GM12878 (cell line): ENCODE measurements around the gene MFGE8. TPM values are rescaled to one million over a fixed set of nuclear protein-coding genes. Genes with fewer than 3 reads are reported as not detected.

Source experiments
- ATAC-seq: fragments of 200-7000 bp; cut with Tn5 transposase; 3 replicates; pipeline ENCODE4 v1.9.1; 2020; ENCODE audit warnings: mild to moderate bottlenecking, moderate library complexity
- BruUV-seq: library from RNA; stranded (reverse); fragments of 400-500 nt; replicated peaks from 2 replicates; lab custom pipeline; 2021; lab: Mats Ljungman, UMichigan
- CTCF ChIA-PET: fragments of 300-600 bp; sonication (Branson Sonifier 250); formaldehyde crosslinking; extraction: SDS; loops from one replicate; lab custom pipeline; 2021; ENCODE audit warnings: inconsistent platforms; lab: Yijun Ruan, JAX
- POLR2A ChIA-PET: fragments of 350-600 bp; formaldehyde crosslinking; extraction: SDS; loops from one replicate; lab custom pipeline; 2021; ENCODE audit warnings: inconsistent platforms; lab: Charles Lee
- RAD21 ChIA-PET: fragments of 300-600 bp; sonication (Branson Sonifier 250); formaldehyde crosslinking; loops from one replicate; lab custom pipeline; 2023; ENCODE audit warnings: antibody characterized with exemption; ENCODE audit not compliant: unreplicated experiment; lab: Charles Lee
- SMC1A ChIA-PET: fragments of 300-600 bp; sonication (Branson Sonifier 250); formaldehyde crosslinking; loops from one replicate; lab custom pipeline; 2023; ENCODE audit not compliant: unreplicated experiment, uncharacterized antibody; lab: Charles Lee
- DNase-seq: peaks from one replicate; pipeline ENCODE4 v3.0.0-alpha.2; 2011; ENCODE audit warnings: low read depth, low spot score
- FAIRE-seq: peaks from 3 replicates; lab custom pipeline; 2011; peaks lifted over from hg19 to GRCh38; lab: Jason Lieb, UNC
- H2AFZ ChIP-seq: 2 replicates; pipeline ENCODE4 v1.6.0; 2011; ENCODE audit warnings: low read depth, low read length, control low read depth; ENCODE audit not compliant: control insufficient read depth
- H3K27ac ChIP-seq: 2 replicates; pipeline ENCODE4 v1.5.1; 2011; ENCODE audit warnings: control low read depth; ENCODE audit not compliant: control insufficient read depth, insufficient read depth
- H3K27me3 ChIP-seq, 2 experiments: replicated peaks in 1 of 2; 2 replicates each; pipeline versions ENCODE4 v1.6.0 to v1.6.1; 2011; ENCODE audit warnings: low read length in 1 of 2; ENCODE audit not compliant: control insufficient read depth in 2 of 2, insufficient read depth in 2 of 2
- H3K36me3 ChIP-seq, 2 experiments: 2 replicates each; pipeline ENCODE4 v1.5.1; 2011; ENCODE audit warnings: low read length in 1 of 2; ENCODE audit not compliant: control insufficient read depth in 2 of 2, insufficient read depth in 2 of 2
- H3K4me1 ChIP-seq: 2 replicates; pipeline ENCODE4 v1.6.1; 2011; ENCODE audit warnings: mild to moderate bottlenecking, low read length, moderate library complexity, mixed read lengths; ENCODE audit not compliant: control insufficient read depth, insufficient read depth
- H3K4me2 ChIP-seq: 2 replicates; pipeline ENCODE4 v1.6.0; 2011; ENCODE audit warnings: control low read depth; ENCODE audit not compliant: control insufficient read depth, insufficient read depth
- H3K4me3 ChIP-seq: fragments of 200-600 bp; sonication (generic); 2 replicates; pipeline ENCODE4 v1.5.1; 2016
- H3K79me2 ChIP-seq: 2 replicates; pipeline ENCODE4 v1.6.0; 2011; ENCODE audit warnings: low read length; ENCODE audit not compliant: control insufficient read depth, insufficient read depth
- H3K9ac ChIP-seq: 2 replicates; pipeline ENCODE4 v1.8.0; 2011; ENCODE audit warnings: low read length, control low read depth, mixed read lengths; ENCODE audit not compliant: control insufficient read depth, insufficient read depth
- H3K9me3 ChIP-seq: replicated peaks from 3 replicates; pipeline ENCODE4 v1.5.1; 2011; ENCODE audit warnings: mild to moderate bottlenecking, low read length; ENCODE audit not compliant: control insufficient read depth, insufficient read depth
- H4K20me1 ChIP-seq: 2 replicates; pipeline ENCODE4 v1.6.0; 2011; ENCODE audit not compliant: control insufficient read depth, insufficient read depth
- CBX5 ChIP-seq: sonication (generic); IDR thresholded peaks from 2 replicates; pipeline ENCODE4 v1.6.1; 2016; ENCODE audit warnings: low read depth, moderate library complexity, mild to moderate bottlenecking, inconsistent platforms
- HDAC6 ChIP-seq: fragments of 200-600 bp; sonication (generic); IDR thresholded peaks from one replicate; pipeline ENCODE4 v1.8.0; 2017; ENCODE audit warnings: antibody characterized with exemption; ENCODE audit not compliant: unreplicated experiment
- MTA3 ChIP-seq: IDR thresholded peaks from 2 replicates; pipeline ENCODE4 v1.6.1; 2012; ENCODE audit warnings: low read length, inconsistent platforms, borderline replicate concordance
- PAX8 ChIP-seq: fragments of 450-650 bp; IDR thresholded peaks from 2 replicates; pipeline ENCODE4 v1.6.1; 2017; ENCODE audit warnings: mild to moderate bottlenecking, moderate library complexity
- POLR2AphosphoS2 ChIP-seq: IDR thresholded peaks from 2 replicates; pipeline ENCODE4 v1.6.1; 2011; ENCODE audit warnings: low read depth, mild to moderate bottlenecking, low read length, improper control_type of control experiment, moderate library complexity
- RELB ChIP-seq: fragments of 450-650 bp; IDR thresholded peaks from 2 replicates; pipeline ENCODE4 v1.6.1; 2017; ENCODE audit warnings: low read depth, mild to moderate bottlenecking, moderate library complexity
- SMAD5 ChIP-seq: IDR thresholded peaks from 2 replicates; pipeline ENCODE4 v1.6.1; 2016; ENCODE audit warnings: antibody characterized with exemption, low read depth
- SREBF2 ChIP-seq: IDR thresholded peaks from 2 replicates; pipeline ENCODE4 v1.6.1; 2012; ENCODE audit warnings: mild to moderate bottlenecking, low read length
- YBX1 ChIP-seq: fragments of 450-650 bp; IDR thresholded peaks from 2 replicates; pipeline ENCODE4 v1.6.1; 2016; ENCODE audit warnings: antibody characterized with exemption
- ZBTB11 ChIP-seq: fragments of 450-650 bp; formaldehyde crosslinking; IDR thresholded peaks from 2 replicates; pipeline ENCODE4 v1.5.0; 2022; ENCODE audit warnings: mild to moderate bottlenecking, missing genetic modification characterization
- ZZZ3 ChIP-seq: IDR thresholded peaks from 2 replicates; pipeline ENCODE4 v1.6.1; 2011; ENCODE audit warnings: low read depth; ENCODE audit not compliant: control insufficient read depth, insufficient read length
- WGBS: methylation state at CpG from one replicate; pipeline ENCODE4 v1.1.6; 2016; ENCODE audit warnings: low lambda C conversion rate; ENCODE audit not compliant: insufficient replicate concordance, insufficient coverage; ENCODE audit errors: missing lambda C conversion rate; 5-methylcytosine and 5-hydroxymethylcytosine counted together
- in situ Hi-C: fragments of 300-500 bp; cut with MboI; formaldehyde crosslinking; loops from 9 replicates; pipeline ENCODE4 v1.14.3; 2018; ENCODE audit warnings: mixed read lengths
- intact Hi-C: fragments of 100-400 bp; cut with micrococcal nuclease; formaldehyde crosslinking; loops from one replicate; pipeline ENCODE4 v1.14.2; 2022; ENCODE audit not compliant: unreplicated experiment
- polyA plus RNA-seq, 11 experiments: library from polyadenylated mRNA; depleted of rRNA in 4 of 11; unstranded in 6 of 11; stranded (reverse) in 5 of 11; fragments of >200 nt; fragmentation: Nextera tagmentation in 4 of 11; fragmentation: Illumina TruSeq in 1 of 11; extraction: Ambion mirVana in 4 of 11; extraction: Trizol in 1 of 11; gene quantifications; 1 replicate in 1 of 11; 2 replicates in 10 of 11; pipeline versions ENCODE4 v1.2.1 to v1.2.3, GENCODE V29; 2011 to 2016; ENCODE audit warnings: inconsistent platforms in 2 of 11, missing spikeins in 2 of 11, low read depth in 1 of 11
- total RNA-seq, 4 experiments: library from RNA; depleted of rRNA in 3 of 4; stranded (reverse); fragments of >200 nt in 3 of 4; fragmentation: Illumina TruSeq in 1 of 4; extraction: Trizol in 1 of 4; gene quantifications; 2 replicates each; pipeline versions ENCODE4 v1.2.1 to v1.2.3, GENCODE V29; 2013 to 2021

The MFGE8 gene
- total and polyA plus RNA-seq, 10 of the 15 experiments (the other 5 are each of a cell fraction or from before 2014, with no cell fraction given) = 0.81 to 5.9 (median 1.0) TPM; not detected in 2

- Histone ChIP-seq H3K4me1 (no peaks in the 10 kb centered on the region), H3K4me2 (no peak overlapping the region), H3K36me3 (no peaks in the 10 kb centered on the region), H3K27me3 (no peaks in the 10 kb centered on the region), H3K27ac (no peak overlapping the region), H3K4me3 (no peak overlapping the region), H3K9me3 (no peaks in the 10 kb centered on the region), H4K20me1 (no peaks in the 10 kb centered on the region), H3K79me2 (no peaks in the 10 kb centered on the region), H2AFZ (no peak overlapping the region), H3K9ac (no peak overlapping the region)
- DNase-seq = no peak
- POLR2A ChIA-PET = no interaction called here
- WGBS = 58% methylated on average over 4 of the region's 4 CpGs
- CTCF ChIA-PET = interaction anchor here (1.2 to 2.3 kb wide), 3 partner anchors 13 to 295 kb away, joined by 3 to 12 read pairs (median 4); partner anchors contain the start of gene HAPLN3
- intact Hi-C loops = no loop called here
- in situ Hi-C loops = no loop called here
- FAIRE-seq = no peak
- RAD21 ChIA-PET = no interaction called here
- no TSS peak for BruUV-seq
- SMC1A ChIA-PET = no interaction called here
- TF ChIP-seq POLR2AphosphoS2 (no peak), SMAD5 (no peak), MTA3 (no peak), ZZZ3 (no peak), YBX1 (no peak), SREBF2 (no peak), PAX8 (no peak), ZBTB11 (CRISPR knock-in tag) (no peak), CBX5 (no peak), RELB (no peak), HDAC6 (no peak)
- no peak for ATAC-seq
Observed at GRCh38 chr15:88882785-88883184, 30.4 kb downstream of the MFGE8 start.
